ENCODE measurements around the gene KRTAP29-1. TPM values are rescaled to one million over a fixed set of nuclear protein-coding genes. Genes with fewer than 3 reads are reported as not detected.

The KRTAP29-1 gene
- total RNA-seq, 2 experiments from 2014 or later, result not detected

- Histone ChIP-seq H3K79me2 (ENCODE audit: insufficient read depth, low read depth, low read length) (no peaks in the 10 kb centered on the region), H3K27ac (ENCODE audit: low read depth, low read length, poor library complexity, severe bottlenecking) (no peak overlapping the region), H3K4me2 (ENCODE audit: low read length) (no peak overlapping the region), H4K20me1 (ENCODE audit: insufficient read depth, low read length) (no peaks in the 10 kb centered on the region), H2AFZ (ENCODE audit: low read length) (no peak overlapping the region), H3K4me1 (ENCODE audit: insufficient read depth, low read length, poor library complexity, severe bottlenecking) (no peaks in the 10 kb centered on the region), H3K9me2 (ENCODE audit: insufficient read depth, low read length) (no peaks in the 10 kb centered on the region), H3K4me3 (ENCODE audit: low read depth, low read length, poor library complexity, severe bottlenecking) (no peak overlapping the region), H3K36me3 (ENCODE audit: insufficient read depth, low read length) (no peaks in the 10 kb centered on the region), H3K9me3 (ENCODE audit: low read length) (no peaks in the 10 kb centered on the region)
- ChIA-PET POLR2A (no interaction called here), CTCF (ENCODE audit: unreplicated experiment) (no interaction called here)
- peak; percentile 18 for DNase-seq (ENCODE audit: low spot score)
- BruUV-seq (replicated peaks), result no TSS peak
- TF ChIP-seq EZH2phosphoT487 (IDR thresholded peaks at IDR 0.05; ENCODE audit: borderline replicate concordance, low read depth, low read length), result no peak
- TF ChIP-seq CTCF (conservative IDR thresholded peaks at IDR 0.05; ENCODE audit: low read length), result peak; percentile 67
- intact Hi-C loops (cut with micrococcal nuclease; ENCODE audit: unreplicated experiment), result loop anchor here (10.0 kb wide), 2 partner anchors 335 to 525 kb away; no protein-coding TSS in a partner anchor
These were observed 26.8 kb upstream of the KRTAP29-1 start for GRCh38 chr17:41329279-41329948.

- no peak for TF ChIP-seq EZH2phosphoT487 (IDR thresholded peaks at IDR 0.05; ENCODE audit: borderline replicate concordance, low read depth, low read length)
- no peak for TF ChIP-seq CTCF (conservative IDR thresholded peaks at IDR 0.05; ENCODE audit: low read length)
- no peaks in the 10 kb centered on the region for H3K9me2 ChIP-seq (ENCODE audit: insufficient read depth, low read length)
- no peaks in the 10 kb centered on the region for H3K4me1 ChIP-seq (ENCODE audit: insufficient read depth, low read length, poor library complexity, severe bottlenecking)
- H2AFZ ChIP-seq (ENCODE audit: low read length), result no peak overlapping the region
- no peak for DNase-seq (ENCODE audit: low spot score)
- H3K4me3 ChIP-seq (ENCODE audit: low read depth, low read length, poor library complexity, severe bottlenecking), result no peak overlapping the region
- no TSS peak for BruUV-seq (replicated peaks)
- no peaks in the 10 kb centered on the region for H3K9me3 ChIP-seq (ENCODE audit: low read length)
- H4K20me1 ChIP-seq (ENCODE audit: insufficient read depth, low read length), result no peaks in the 10 kb centered on the region
- no peaks in the 10 kb centered on the region for H3K79me2 ChIP-seq (ENCODE audit: insufficient read depth, low read depth, low read length)
- intact Hi-C loops (cut with micrococcal nuclease; ENCODE audit: unreplicated experiment), result loop anchor here (10.0 kb wide), 2 partner anchors 337 to 523 kb away; no protein-coding TSS in a partner anchor
- POLR2A ChIA-PET, result no interaction called here
- CTCF ChIA-PET (ENCODE audit: unreplicated experiment), result no interaction called here
- H3K36me3 ChIP-seq (ENCODE audit: insufficient read depth, low read length), result no peaks in the 10 kb centered on the region
- H3K4me2 ChIP-seq (ENCODE audit: low read length), result no peak overlapping the region
- no peak overlapping the region for H3K27ac ChIP-seq (ENCODE audit: low read depth, low read length, poor library complexity, severe bottlenecking)
These were observed 25.6 kb upstream of the KRTAP29-1 start for GRCh38 chr17:41328207-41328606.

GRCh38 chr17:41327411-41328120, 24.9 kb upstream of the KRTAP29-1 start:
- H3K4me1 ChIP-seq (ENCODE audit: insufficient read depth, low read length, poor library complexity, severe bottlenecking), result no peaks in the 10 kb centered on the region
- POLR2A ChIA-PET, result no interaction called here
- H3K4me2 ChIP-seq (ENCODE audit: low read length), result no peak overlapping the region
- no peak overlapping the region for H3K4me3 ChIP-seq (ENCODE audit: low read depth, low read length, poor library complexity, severe bottlenecking)
- H3K9me2 ChIP-seq (ENCODE audit: insufficient read depth, low read length), result no peaks in the 10 kb centered on the region
- CTCF ChIA-PET (ENCODE audit: unreplicated experiment), result no interaction called here
- H3K36me3 ChIP-seq (ENCODE audit: insufficient read depth, low read length), result no peaks in the 10 kb centered on the region
- H3K79me2 ChIP-seq (ENCODE audit: insufficient read depth, low read depth, low read length), result no peaks in the 10 kb centered on the region
- BruUV-seq (replicated peaks), result no TSS peak
- H3K9me3 ChIP-seq (ENCODE audit: low read length), result no peaks in the 10 kb centered on the region
- DNase-seq (ENCODE audit: low spot score), result no peak
- no peak overlapping the region for H3K27ac ChIP-seq (ENCODE audit: low read depth, low read length, poor library complexity, severe bottlenecking)
- no peaks in the 10 kb centered on the region for H4K20me1 ChIP-seq (ENCODE audit: insufficient read depth, low read length)
- TF ChIP-seq CTCF (conservative IDR thresholded peaks at IDR 0.05; ENCODE audit: low read length), result no peak
- TF ChIP-seq EZH2phosphoT487 (IDR thresholded peaks at IDR 0.05; ENCODE audit: borderline replicate concordance, low read depth, low read length), result no peak
- no peak overlapping the region for H2AFZ ChIP-seq (ENCODE audit: low read length)
- intact Hi-C loops (cut with micrococcal nuclease; ENCODE audit: unreplicated experiment), result loop anchor here (10.0 kb wide), 2 partner anchors 337 to 523 kb away; no protein-coding TSS in a partner anchor

Data from OCI-LY7 (cell line).